ENCODE data around the gene FRYL. TPM values are rescaled to one million over a fixed set of nuclear protein-coding genes. Genes with fewer than 3 reads are reported as not detected.
"Not testable (repeated sequence)": the region's sequence is repeated elsewhere in the genome, so short reads cannot be mapped to it uniquely, and the experiment has no call there.

FRYL gene
- total RNA-seq, 1 experiment from 2014 or later = 29.9 TPM

- H3K9me3 ChIP-seq (ENCODE audit: low read length) = no peaks in the 10 kb centered on the region
- no peaks in the 10 kb centered on the region for H3K9me2 ChIP-seq (replicated peaks; ENCODE audit: low read length)
- ChIA-PET CTCF (no interaction called here), POLR2A (ENCODE audit: unreplicated experiment) (no interaction called here)
- H3K9ac ChIP-seq (ENCODE audit: low read length) = no peak overlapping the region
- intact Hi-C loops (cut with micrococcal nuclease) = no loop called here
- ATAC-seq = no peak
- no peak overlapping the region for H3K4me3 ChIP-seq (ENCODE audit: low read length)
- no peaks in the 10 kb centered on the region for H3K27me3 ChIP-seq (ENCODE audit: low read length)
- no peak overlapping the region for H3K4me2 ChIP-seq (ENCODE audit: low read length)
- no peaks in the 10 kb centered on the region for H3F3A ChIP-seq (ENCODE audit: low read length, unreplicated experiment)
- no peak overlapping the region for H3K27ac ChIP-seq (ENCODE audit: low read length)
- DNase-seq = no peak
- BruUV-seq (replicated peaks) = no TSS peak
- H3K79me2 ChIP-seq (ENCODE audit: low read length) = peaks cover 72% of the 10 kb centered on the region
- H2AFZ ChIP-seq (ENCODE audit: low read length) = no peak overlapping the region
- no peaks in the 10 kb centered on the region for H3K4me1 ChIP-seq (ENCODE audit: insufficient read depth, low read length)
- H3K36me3 ChIP-seq (ENCODE audit: low read depth, low read length) = no peaks in the 10 kb centered on the region; the same call in 1 of the 2 replicates
- no peaks in the 10 kb centered on the region for H4K20me1 ChIP-seq (ENCODE audit: low read length)
- TF ChIP-seq EZH2phosphoT487 (IDR thresholded peaks at IDR 0.05; ENCODE audit: borderline replicate concordance, low read length) (no peak), CTCF (conservative IDR thresholded peaks at IDR 0.05; ENCODE audit: low read depth, low read length) (no peak)
Observed at GRCh38 chr4:48761286-48761685, 18.8 kb downstream of the FRYL start.

GRCh38 chr4:48758703-48759102, 21.4 kb downstream of the FRYL start:
- DNase-seq; H3K9ac ChIP-seq (ENCODE audit: low read length); H3K4me2 ChIP-seq (ENCODE audit: low read length); H3K9me2 ChIP-seq (replicated peaks; ENCODE audit: low read length); H3K9me3 ChIP-seq (ENCODE audit: low read length); H3F3A ChIP-seq (ENCODE audit: low read length, unreplicated experiment); H3K27me3 ChIP-seq (ENCODE audit: low read length); BruUV-seq (replicated peaks); H2AFZ ChIP-seq (ENCODE audit: low read length); H3K36me3 ChIP-seq (ENCODE audit: low read depth, low read length); POLR2A ChIA-PET (ENCODE audit: unreplicated experiment); H3K4me3 ChIP-seq (ENCODE audit: low read length); H3K27ac ChIP-seq (ENCODE audit: low read length); intact Hi-C loops (cut with micrococcal nuclease); H4K20me1 ChIP-seq (ENCODE audit: low read length); ATAC-seq; H3K4me1 ChIP-seq (ENCODE audit: insufficient read depth, low read length); CTCF ChIA-PET: not testable (repeated sequence)
- peaks cover 73% of the 10 kb centered on the region for H3K79me2 ChIP-seq (ENCODE audit: low read length)

GRCh38 chr4:48756689-48757220, 23.3 kb downstream of the FRYL start:
- no peaks in the 10 kb centered on the region; the same call in 1 of the 2 replicates for H3K36me3 ChIP-seq (ENCODE audit: low read depth, low read length)
- TF ChIP-seq CTCF (conservative IDR thresholded peaks at IDR 0.05; ENCODE audit: low read depth, low read length) (no peak), EZH2 (IDR thresholded peaks at IDR 0.05; ENCODE audit: low read length, unreplicated experiment) (no peak), EZH2phosphoT487 (IDR thresholded peaks at IDR 0.05; ENCODE audit: borderline replicate concordance, low read length) (no peak)
- intact Hi-C loops (cut with micrococcal nuclease) = no loop called here
- ChIA-PET CTCF (no interaction called here), POLR2A (ENCODE audit: unreplicated experiment) (no interaction called here)
- no peak overlapping the region for H3K4me2 ChIP-seq (ENCODE audit: low read length)
- no TSS peak for BruUV-seq (replicated peaks)
- no peak overlapping the region for H3K9ac ChIP-seq (ENCODE audit: low read length)
- ATAC-seq (no peak), DNase-seq (no peak)
- no peak overlapping the region for H3K27ac ChIP-seq (ENCODE audit: low read length)
- H3K4me3 ChIP-seq (ENCODE audit: low read length) = no peak overlapping the region
- no peaks in the 10 kb centered on the region for H3K4me1 ChIP-seq (ENCODE audit: insufficient read depth, low read length)
- no peaks in the 10 kb centered on the region for H3F3A ChIP-seq (ENCODE audit: low read length, unreplicated experiment)
- peaks cover 72% of the 10 kb centered on the region for H3K79me2 ChIP-seq (ENCODE audit: low read length)
- H3K27me3 ChIP-seq (ENCODE audit: low read length) = no peaks in the 10 kb centered on the region
- H4K20me1 ChIP-seq (ENCODE audit: low read length) = no peaks in the 10 kb centered on the region; the same call in 1 of the 2 replicates
- no peaks in the 10 kb centered on the region for H3K9me2 ChIP-seq (replicated peaks; ENCODE audit: low read length)
- no peak overlapping the region for H2AFZ ChIP-seq (ENCODE audit: low read length)
- no peaks in the 10 kb centered on the region for H3K9me3 ChIP-seq (ENCODE audit: low read length)

Data from PC-3 (cell line).